Measurements from ENCODE around the gene AMD1.

The AMD1 gene

DNA sequence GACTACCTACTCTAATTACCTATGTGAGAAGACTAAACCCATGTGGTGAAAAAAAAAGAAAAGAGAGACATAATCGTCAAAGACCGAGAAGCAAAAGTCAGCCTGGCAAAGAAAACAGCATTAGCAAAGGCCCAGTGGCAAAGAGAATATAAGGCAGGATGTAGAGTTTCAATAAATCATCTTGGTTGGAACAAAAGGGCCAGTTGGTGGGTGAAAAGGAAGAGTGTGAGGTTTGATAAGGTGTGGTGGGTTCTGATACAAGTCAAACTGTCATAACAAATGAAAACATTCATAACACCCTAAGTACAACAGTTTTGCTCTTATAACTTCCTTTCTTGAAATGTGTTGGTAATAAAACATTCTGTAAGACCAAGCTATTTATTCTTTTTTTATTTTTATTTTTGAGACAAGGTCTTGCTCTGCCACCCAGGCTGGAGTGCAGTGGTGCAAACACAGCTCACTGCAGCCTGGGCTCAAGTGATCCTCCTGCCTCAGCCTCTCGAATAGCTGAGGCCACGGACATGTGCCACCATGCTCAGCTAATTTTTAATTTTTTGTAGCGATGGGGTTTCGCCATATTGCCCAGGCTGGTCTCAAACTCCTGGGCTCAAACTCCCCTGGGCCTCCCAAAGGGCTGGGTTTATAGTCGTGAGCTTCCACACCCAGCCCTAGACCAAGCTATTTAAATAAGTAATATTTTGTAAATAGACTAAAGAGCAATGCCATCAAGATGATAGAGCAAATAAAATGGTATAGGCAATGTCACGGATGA lies 65.0 kb downstream of the AMD1 start:
- no peak for DNase-seq

GRCh38 chr6:110944681-110945151 lies 70.1 kb downstream of the AMD1 start:
- DNase-seq = no peak
